Smooth muscle cell (in vitro differentiated cells): ENCODE data around the gene POU5F1. TPM values are rescaled to one million over a fixed set of nuclear protein-coding genes. Genes with fewer than 3 reads are reported as not detected.
"Not testable (repeated sequence)": the region's sequence is repeated elsewhere in the genome, so short reads cannot be mapped to it uniquely, and the experiment has no call there.

Experiments used
- DNase-seq: peaks from one replicate; lab custom pipeline; 2025; ENCODE audit not compliant: unreplicated experiment; lab: John Stamatoyannopoulos, UW
- H2AFZ ChIP-seq: fragments of 200-600 bp; sonication (generic); 2 replicates; pipeline ENCODE4 v1.6.0; 2016; ENCODE audit warnings: antibody characterized with exemption, low read depth, mild to moderate bottlenecking
- H3F3A ChIP-seq: fragments of 200-600 bp; sonication (generic); 2 replicates; pipeline ENCODE4 v1.6.0; 2017; ENCODE audit warnings: antibody characterized with exemption, low read depth
- H3K27ac ChIP-seq: fragments of 200-600 bp; sonication (generic); 2 replicates; pipeline ENCODE4 v1.5.1; 2016; ENCODE audit warnings: low read depth, mild to moderate bottlenecking
- H3K27me3 ChIP-seq: fragments of 200-600 bp; sonication (generic); 2 replicates; pipeline ENCODE4 v1.6.1; 2016; ENCODE audit warnings: low read depth, mild to moderate bottlenecking
- H3K36me3 ChIP-seq: fragments of 200-600 bp; sonication (generic); 2 replicates; pipeline ENCODE4 v1.5.1; 2016; ENCODE audit warnings: low read depth
- H3K4me1 ChIP-seq: fragments of 200-600 bp; sonication (generic); 2 replicates; pipeline ENCODE4 v1.5.1; 2016; ENCODE audit warnings: low read depth
- H3K4me2 ChIP-seq: fragments of 200-600 bp; sonication (generic); 2 replicates; pipeline ENCODE4 v1.6.0; 2016; ENCODE audit warnings: mild to moderate bottlenecking
- H3K4me3 ChIP-seq: fragments of 200-600 bp; sonication (generic); 2 replicates; pipeline ENCODE4 v1.5.1; 2016; ENCODE audit warnings: mild to moderate bottlenecking
- H3K79me2 ChIP-seq: fragments of 200-600 bp; sonication (generic); 2 replicates; pipeline ENCODE4 v1.6.0; 2016; ENCODE audit warnings: low read depth, mild to moderate bottlenecking
- H3K9ac ChIP-seq: fragments of 200-600 bp; sonication (generic); 2 replicates; pipeline ENCODE4 v1.6.0; 2016; ENCODE audit warnings: low read depth
- H3K9me3 ChIP-seq: fragments of 200-600 bp; sonication (generic); replicated peaks from 2 replicates; pipeline ENCODE4 v1.5.1; 2016; ENCODE audit warnings: low read depth
- H4K20me1 ChIP-seq: fragments of 200-600 bp; sonication (generic); 2 replicates; pipeline ENCODE4 v1.6.0; 2016; ENCODE audit warnings: low read depth
- CTCF ChIP-seq: fragments of 200-600 bp; sonication (generic); IDR thresholded peaks from 2 replicates; pipeline ENCODE4 v1.5.1; 2017; ENCODE audit warnings: borderline replicate concordance, mild to moderate bottlenecking, antibody characterized with exemption; ENCODE audit not compliant: insufficient read depth, poor library complexity, severe bottlenecking
- WGBS: methylation state at CpG from one replicate; pipeline ENCODE4 v1.1.7; 2016; ENCODE audit warnings: low lambda C conversion rate; 5-methylcytosine and 5-hydroxymethylcytosine counted together
- polyA plus RNA-seq: library from polyadenylated mRNA; unstranded; fragments of >200 nt; fragmentation: Nextera tagmentation; extraction: Ambion mirVana; gene quantifications from 2 replicates; pipeline ENCODE4 v1.2.1, GENCODE V29; 2016
- total RNA-seq: library from RNA; depleted of rRNA; stranded (reverse); fragments of >200 nt; gene quantifications from 2 replicates; pipeline ENCODE4 v1.2.3, GENCODE V29; 2014

POU5F1 gene
- total and polyA plus RNA-seq, 2 experiments from 2014 or later, result not detected

- WGBS, result 91% methylated on average over 6 of the region's 6 CpGs
- no peaks in the 10 kb centered on the region for H4K20me1 ChIP-seq
- DNase-seq, result no peak
- H3K36me3 ChIP-seq, result no peaks in the 10 kb centered on the region
- no peak overlapping the region for H3K27ac ChIP-seq
- no peaks in the 10 kb centered on the region for H3K79me2 ChIP-seq
- H3K9ac ChIP-seq, result no peak overlapping the region
- no peak overlapping the region for H2AFZ ChIP-seq
- H3K4me1 ChIP-seq, result no peaks in the 10 kb centered on the region
- no peak overlapping the region for H3K4me3 ChIP-seq
- no peaks in the 10 kb centered on the region for H3K27me3 ChIP-seq
- no peaks in the 10 kb centered on the region for H3K9me3 ChIP-seq
- no peak overlapping the region for H3K4me2 ChIP-seq
- no peaks in the 10 kb centered on the region for H3F3A ChIP-seq
- no peak for TF ChIP-seq CTCF
Observed at GRCh38 chr6:31194061-31194834, 23.8 kb upstream of the POU5F1 start.

- no peak overlapping the region for H3K4me3 ChIP-seq
- H3F3A ChIP-seq, result no peaks in the 10 kb centered on the region
- 81% methylated on average over 8 of the region's 8 CpGs for WGBS
- no peaks in the 10 kb centered on the region for H3K36me3 ChIP-seq
- H3K9ac ChIP-seq, result no peak overlapping the region
- H4K20me1 ChIP-seq, result no peaks in the 10 kb centered on the region
- TF ChIP-seq CTCF, result no peak
- no peak overlapping the region for H3K4me2 ChIP-seq
- no peaks in the 10 kb centered on the region for H3K27me3 ChIP-seq
- no peak overlapping the region for H3K27ac ChIP-seq
- no peaks in the 10 kb centered on the region for H3K9me3 ChIP-seq
- no peaks in the 10 kb centered on the region for H3K4me1 ChIP-seq
- H2AFZ ChIP-seq, result no peak overlapping the region
- no peak for DNase-seq
- H3K79me2 ChIP-seq, result no peaks in the 10 kb centered on the region
Observed at GRCh38 chr6:31193206-31193605, 22.7 kb upstream of the POU5F1 start.

- not testable (repeated sequence) for H3K4me3 ChIP-seq, H3K9me3 ChIP-seq, H3K9ac ChIP-seq, H3K4me2 ChIP-seq, H3K79me2 ChIP-seq, H3F3A ChIP-seq, H3K36me3 ChIP-seq, H3K27ac ChIP-seq, H3K27me3 ChIP-seq, H2AFZ ChIP-seq, H3K4me1 ChIP-seq, H4K20me1 ChIP-seq, DNase-seq
- TF ChIP-seq CTCF, result peak; percentile 64
- 48% methylated on average over 10 of the region's 10 CpGs for WGBS
Observed at GRCh38 chr6:31192431-31193105, 22.1 kb upstream of the POU5F1 start.
